Tibial nerve (tissue), 3 donors: Measurements from ENCODE around the gene SNAPC5.
"Not testable (repeated sequence)": the region's sequence is repeated elsewhere in the genome, so short reads cannot be mapped to it uniquely, and the experiment has no call there.

Experiments used
- POLR2A ChIP-seq, 2 donors: fragments of 450-650 bp; IDR thresholded peaks; one replicate each; pipeline ENCODE4 v1.6.1; 2017; ENCODE audit warnings: antibody characterized with exemption in 2 of 2, mild to moderate bottlenecking in 2 of 2, moderate library complexity in 2 of 2
- TF ChIP-seq, protein P1 (sequence below), 5 experiments: fragments of 200-600 bp in 3 of 5; fragments of 450-650 bp in 2 of 5; sonication (generic) in 3 of 5; IDR thresholded peaks; one replicate each; pipeline ENCODE4 v1.5.1; 2016 to 2019; ENCODE audit warnings: antibody characterized with exemption in 5 of 5, mild to moderate bottlenecking in 3 of 5, moderate library complexity in 2 of 5

DNA sequence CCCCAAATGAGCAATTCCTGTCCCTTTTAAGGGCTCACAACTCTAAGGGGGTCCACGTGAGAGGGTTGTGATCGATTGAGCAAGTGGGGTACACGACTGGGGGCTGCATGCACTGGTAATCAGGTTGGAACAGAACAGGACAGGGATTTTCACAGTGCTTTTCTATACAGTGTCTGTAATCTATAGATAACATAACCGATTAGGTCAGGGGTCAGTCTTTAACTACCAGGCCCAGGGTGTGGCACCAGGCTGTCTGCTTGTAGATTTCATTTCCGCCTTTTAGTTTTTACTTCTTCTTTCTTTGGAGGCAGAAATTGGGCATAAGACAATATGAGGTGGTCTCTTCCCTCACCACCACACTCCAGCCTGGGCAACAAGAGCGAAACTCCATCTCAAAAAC lies 32.3 kb downstream of the SNAPC5 start:
- TF ChIP-seq, protein P1, sequence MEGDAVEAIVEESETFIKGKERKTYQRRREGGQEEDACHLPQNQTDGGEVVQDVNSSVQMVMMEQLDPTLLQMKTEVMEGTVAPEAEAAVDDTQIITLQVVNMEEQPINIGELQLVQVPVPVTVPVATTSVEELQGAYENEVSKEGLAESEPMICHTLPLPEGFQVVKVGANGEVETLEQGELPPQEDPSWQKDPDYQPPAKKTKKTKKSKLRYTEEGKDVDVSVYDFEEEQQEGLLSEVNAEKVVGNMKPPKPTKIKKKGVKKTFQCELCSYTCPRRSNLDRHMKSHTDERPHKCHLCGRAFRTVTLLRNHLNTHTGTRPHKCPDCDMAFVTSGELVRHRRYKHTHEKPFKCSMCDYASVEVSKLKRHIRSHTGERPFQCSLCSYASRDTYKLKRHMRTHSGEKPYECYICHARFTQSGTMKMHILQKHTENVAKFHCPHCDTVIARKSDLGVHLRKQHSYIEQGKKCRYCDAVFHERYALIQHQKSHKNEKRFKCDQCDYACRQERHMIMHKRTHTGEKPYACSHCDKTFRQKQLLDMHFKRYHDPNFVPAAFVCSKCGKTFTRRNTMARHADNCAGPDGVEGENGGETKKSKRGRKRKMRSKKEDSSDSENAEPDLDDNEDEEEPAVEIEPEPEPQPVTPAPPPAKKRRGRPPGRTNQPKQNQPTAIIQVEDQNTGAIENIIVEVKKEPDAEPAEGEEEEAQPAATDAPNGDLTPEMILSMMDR (IDR thresholded peaks at IDR 0.05) = not testable (repeated sequence)
- not testable (repeated sequence) for TF ChIP-seq POLR2A (IDR thresholded peaks at IDR 0.05)
